ENCODE measurements around the gene SOX13.

SOX13 gene

GRCh38 chr1:204131978-204132377, 59.1 kb downstream of the SOX13 start:
- DNase-seq (ENCODE audit: low spot score): no peak

- DNase-seq (ENCODE audit: low spot score): no peak
These were observed 59.8 kb downstream of the SOX13 start for GRCh38 chr1:204132718-204133117.

- DNase-seq (ENCODE audit: low spot score): no peak
These were observed 61.2 kb downstream of the SOX13 start for GRCh38 chr1:204134103-204134502.

- DNase-seq (ENCODE audit: low spot score): no peak
These were observed 63.9 kb downstream of the SOX13 start for GRCh38 chr1:204136814-204137213.

GRCh38 chr1:204139088-204139487, 66.2 kb downstream of the SOX13 start:
- no peak for DNase-seq (ENCODE audit: low spot score)

- no peak for DNase-seq (ENCODE audit: low spot score)
These were observed 67.0 kb downstream of the SOX13 start for GRCh38 chr1:204139952-204140351.

GRCh38 chr1:204141131-204141530, 68.2 kb downstream of the SOX13 start:
- DNase-seq (ENCODE audit: low spot score): no peak

GRCh38 chr1:204142032-204142974, 69.4 kb downstream of the SOX13 start:
- no peak for DNase-seq (ENCODE audit: low spot score)

GRCh38 chr1:204143276-204144041, 70.5 kb downstream of the SOX13 start:
- DNase-seq (ENCODE audit: low spot score): no peak

GRCh38 chr1:204145033-204145504, 72.2 kb downstream of the SOX13 start:
- DNase-seq (ENCODE audit: low spot score): no peak

- no peak for DNase-seq (ENCODE audit: low spot score)
These were observed 73.4 kb downstream of the SOX13 start for GRCh38 chr1:204146309-204146708.

GRCh38 chr1:204146965-204147364, 74.0 kb downstream of the SOX13 start:
- DNase-seq (ENCODE audit: low spot score): no peak

- DNase-seq (ENCODE audit: low spot score): no peak
These were observed 74.8 kb downstream of the SOX13 start for GRCh38 chr1:204147406-204148383.

GRCh38 chr1:204149107-204149506, 76.2 kb downstream of the SOX13 start:
- no peak for DNase-seq (ENCODE audit: low spot score)

GRCh38 chr1:204149635-204150565, 77.0 kb downstream of the SOX13 start:
- no peak for DNase-seq (ENCODE audit: low spot score)

- no peak for DNase-seq (ENCODE audit: low spot score)
These were observed 78.0 kb downstream of the SOX13 start for GRCh38 chr1:204150702-204151551.

GRCh38 chr1:204151552-204152309, 78.8 kb downstream of the SOX13 start, which contains the start of gene ETNK2:
ETNK2 (minus strand) TSS chr1:204152044; CDS start chr1:204151852, 192 bp downstream.
- DNase-seq (ENCODE audit: low spot score): no peak

- no peak for DNase-seq (ENCODE audit: low spot score)
These were observed 79.6 kb downstream of the SOX13 start for GRCh38 chr1:204152310-204153044.
